RWPE2 (cell line): ENCODE measurements around the gene C1orf74.

Experiments
- ATAC-seq: fragments of 200-7000 bp; cut with Tn5 transposase; 3 replicates; pipeline ENCODE4 v1.9.1; 2021; ENCODE audit warnings: low read depth
- DNase-seq: peaks from one replicate; pipeline ENCODE4 v3.0.0-alpha.2; 2020; ENCODE audit warnings: low spot score
- H3K27ac ChIP-seq: fragments of 450-650 bp; 2 replicates; pipeline ENCODE4 v1.5.1; 2017; ENCODE audit warnings: mild to moderate bottlenecking; ENCODE audit not compliant: poor library complexity, severe bottlenecking
- H3K27me3 ChIP-seq: fragments of 250-450 bp; sonication (Bioruptor Pico); 2 replicates; pipeline ENCODE4 v1.5.1; 2021; ENCODE audit warnings: mild to moderate bottlenecking, moderate library complexity; ENCODE audit not compliant: insufficient read depth, poor library complexity, severe bottlenecking
- H3K36me3 ChIP-seq: fragments of 250-450 bp; sonication (Bioruptor Pico); 2 replicates; pipeline ENCODE4 v1.5.1; 2020; ENCODE audit warnings: low read depth, mild to moderate bottlenecking, moderate library complexity
- H3K4me1 ChIP-seq: fragments of 250-450 bp; sonication (Bioruptor Pico); 2 replicates; pipeline ENCODE4 v1.5.1; 2021; ENCODE audit warnings: mild to moderate bottlenecking, moderate library complexity; ENCODE audit not compliant: insufficient read depth, poor library complexity, severe bottlenecking
- H3K4me3 ChIP-seq: fragments of 250-450 bp; sonication (Bioruptor Pico); 2 replicates; pipeline ENCODE4 v1.5.1; 2021; ENCODE audit warnings: mild to moderate bottlenecking, moderate library complexity; ENCODE audit not compliant: severe bottlenecking
- H3K9me3 ChIP-seq: fragments of 250-450 bp; sonication (Bioruptor Pico); 2 replicates; pipeline ENCODE4 v1.5.1; 2021; ENCODE audit warnings: mild to moderate bottlenecking, moderate library complexity; ENCODE audit not compliant: severe bottlenecking
- TF ChIP-seq, protein P1 (sequence below): fragments of 450-650 bp; IDR thresholded peaks from one replicate; pipeline ENCODE4 v1.5.1; 2017; ENCODE audit warnings: mild to moderate bottlenecking, moderate library complexity; ENCODE audit not compliant: poor library complexity, severe bottlenecking

The C1orf74 gene

GRCh38 chr1:209820986-209821385 is 36.6 kb upstream of the C1orf74 start:
- Histone ChIP-seq H3K4me1 (peaks cover 40% of the 10 kb centered on the region), H3K27me3 (no peaks in the 10 kb centered on the region), H3K27ac (no peak overlapping the region), H3K9me3 (no peaks in the 10 kb centered on the region), H3K4me3 (no peak overlapping the region), H3K36me3 (no peaks in the 10 kb centered on the region)
- no peak for ATAC-seq
- TF ChIP-seq, protein P1, sequence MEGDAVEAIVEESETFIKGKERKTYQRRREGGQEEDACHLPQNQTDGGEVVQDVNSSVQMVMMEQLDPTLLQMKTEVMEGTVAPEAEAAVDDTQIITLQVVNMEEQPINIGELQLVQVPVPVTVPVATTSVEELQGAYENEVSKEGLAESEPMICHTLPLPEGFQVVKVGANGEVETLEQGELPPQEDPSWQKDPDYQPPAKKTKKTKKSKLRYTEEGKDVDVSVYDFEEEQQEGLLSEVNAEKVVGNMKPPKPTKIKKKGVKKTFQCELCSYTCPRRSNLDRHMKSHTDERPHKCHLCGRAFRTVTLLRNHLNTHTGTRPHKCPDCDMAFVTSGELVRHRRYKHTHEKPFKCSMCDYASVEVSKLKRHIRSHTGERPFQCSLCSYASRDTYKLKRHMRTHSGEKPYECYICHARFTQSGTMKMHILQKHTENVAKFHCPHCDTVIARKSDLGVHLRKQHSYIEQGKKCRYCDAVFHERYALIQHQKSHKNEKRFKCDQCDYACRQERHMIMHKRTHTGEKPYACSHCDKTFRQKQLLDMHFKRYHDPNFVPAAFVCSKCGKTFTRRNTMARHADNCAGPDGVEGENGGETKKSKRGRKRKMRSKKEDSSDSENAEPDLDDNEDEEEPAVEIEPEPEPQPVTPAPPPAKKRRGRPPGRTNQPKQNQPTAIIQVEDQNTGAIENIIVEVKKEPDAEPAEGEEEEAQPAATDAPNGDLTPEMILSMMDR, result no peak
- DNase-seq, result no peak

DNA sequence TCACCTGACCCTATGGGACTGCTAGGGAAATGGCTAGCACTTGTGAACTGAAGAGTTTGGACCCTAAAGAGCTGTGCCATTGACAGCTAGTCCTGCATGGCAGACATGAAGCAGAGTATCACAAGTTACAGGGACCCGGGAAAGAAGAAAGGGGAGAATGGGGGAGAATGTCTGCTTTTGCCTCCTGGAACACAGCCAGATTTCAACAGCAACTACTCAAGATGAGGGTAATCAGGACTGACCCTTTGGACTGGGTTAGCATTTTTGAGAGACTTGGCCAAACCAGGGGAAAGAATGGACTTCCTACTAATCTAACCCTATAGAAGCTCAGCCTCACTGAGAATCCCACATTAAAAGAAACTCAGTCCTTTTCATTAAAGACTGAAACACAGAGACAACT is 34.7 kb upstream of the C1orf74 start:
- Histone ChIP-seq H3K27me3 (no peaks in the 10 kb centered on the region), H3K27ac (no peak overlapping the region), H3K4me1 (peaks cover 37% of the 10 kb centered on the region), H3K4me3 (no peak overlapping the region), H3K9me3 (no peaks in the 10 kb centered on the region), H3K36me3 (no peaks in the 10 kb centered on the region)
- DNase-seq (no peak), ATAC-seq (no peak)
- TF ChIP-seq, protein P1, result no peak

DNA sequence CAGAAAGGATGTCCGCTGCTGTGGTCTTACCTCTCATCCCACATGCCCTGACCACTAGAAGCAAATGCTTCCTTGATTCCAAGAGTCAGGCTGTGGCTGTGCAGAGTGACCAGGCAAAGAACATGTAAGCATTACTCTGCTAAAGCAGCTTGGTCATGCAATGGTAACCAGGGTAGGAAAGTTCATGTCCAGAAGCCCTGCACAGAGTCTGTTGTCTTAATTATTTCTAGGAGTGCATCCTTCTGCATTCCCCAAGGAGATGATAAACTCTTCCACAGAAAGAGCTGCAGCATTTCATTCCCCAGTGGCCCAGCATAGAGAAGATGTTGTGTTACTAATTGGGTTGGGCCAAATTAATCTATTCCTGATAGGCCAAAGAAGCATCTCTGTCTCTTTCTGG is 33.3 kb upstream of the C1orf74 start:
- Histone ChIP-seq H3K9me3 (no peaks in the 10 kb centered on the region), H3K27ac (peak overlapping the region; percentile 96), H3K27me3 (no peaks in the 10 kb centered on the region), H3K36me3 (no peaks in the 10 kb centered on the region), H3K4me3 (no peak overlapping the region), H3K4me1 (peaks cover 24% of the 10 kb centered on the region)
- DNase-seq (no peak), ATAC-seq (no peak)
- TF ChIP-seq, protein P1, result no peak

- Histone ChIP-seq H3K9me3 (no peaks in the 10 kb centered on the region), H3K4me1 (peaks cover 22% of the 10 kb centered on the region), H3K27ac (peak overlapping the region; percentile 96), H3K27me3 (no peaks in the 10 kb centered on the region), H3K4me3 (no peak overlapping the region), H3K36me3 (no peaks in the 10 kb centered on the region)
- no peak for ATAC-seq
- no peak for DNase-seq
- TF ChIP-seq, protein P1, result no peak
Observed at GRCh38 chr1:209816923-209817322, 32.6 kb upstream of the C1orf74 start.

GRCh38 chr1:209815931-209816341 is 31.6 kb upstream of the C1orf74 start:
- ATAC-seq (peak; percentile 84), DNase-seq (peak; percentile 93)
- no peaks in the 10 kb centered on the region for H3K36me3 ChIP-seq
- H3K4me3 ChIP-seq, result no peak overlapping the region
- TF ChIP-seq, protein P1, result no peak
- H3K27me3 ChIP-seq, result no peaks in the 10 kb centered on the region
- no peaks in the 10 kb centered on the region for H3K9me3 ChIP-seq
- H3K4me1 ChIP-seq, result peaks cover 22% of the 10 kb centered on the region
- H3K27ac ChIP-seq, result peak overlapping the region; percentile 96
